ENCODE measurements around the gene CPEB4.

GRCh38 chr5:173944511-173944910 lies 56.4 kb downstream of the CPEB4 start:
- TF ChIP-seq, protein P1, sequence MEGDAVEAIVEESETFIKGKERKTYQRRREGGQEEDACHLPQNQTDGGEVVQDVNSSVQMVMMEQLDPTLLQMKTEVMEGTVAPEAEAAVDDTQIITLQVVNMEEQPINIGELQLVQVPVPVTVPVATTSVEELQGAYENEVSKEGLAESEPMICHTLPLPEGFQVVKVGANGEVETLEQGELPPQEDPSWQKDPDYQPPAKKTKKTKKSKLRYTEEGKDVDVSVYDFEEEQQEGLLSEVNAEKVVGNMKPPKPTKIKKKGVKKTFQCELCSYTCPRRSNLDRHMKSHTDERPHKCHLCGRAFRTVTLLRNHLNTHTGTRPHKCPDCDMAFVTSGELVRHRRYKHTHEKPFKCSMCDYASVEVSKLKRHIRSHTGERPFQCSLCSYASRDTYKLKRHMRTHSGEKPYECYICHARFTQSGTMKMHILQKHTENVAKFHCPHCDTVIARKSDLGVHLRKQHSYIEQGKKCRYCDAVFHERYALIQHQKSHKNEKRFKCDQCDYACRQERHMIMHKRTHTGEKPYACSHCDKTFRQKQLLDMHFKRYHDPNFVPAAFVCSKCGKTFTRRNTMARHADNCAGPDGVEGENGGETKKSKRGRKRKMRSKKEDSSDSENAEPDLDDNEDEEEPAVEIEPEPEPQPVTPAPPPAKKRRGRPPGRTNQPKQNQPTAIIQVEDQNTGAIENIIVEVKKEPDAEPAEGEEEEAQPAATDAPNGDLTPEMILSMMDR (IDR thresholded peaks at IDR 0.05), result no peak
- no peak for TF ChIP-seq POLR2AphosphoS5 (IDR thresholded peaks at IDR 0.05)

Measured in prostate gland (tissue), 2 donors.